Fibroblast of gingiva (primary cell): ENCODE results near the gene DUSP16.
"Not testable (repeated sequence)": the region's sequence is repeated elsewhere in the genome, so short reads cannot be mapped to it uniquely, and the experiment has no call there.

Source experiments
- DNase-seq: peaks from one replicate; pipeline ENCODE4 v3.0.0-alpha.2; 2011; ENCODE audit warnings: low read depth

DUSP16 gene

DNA sequence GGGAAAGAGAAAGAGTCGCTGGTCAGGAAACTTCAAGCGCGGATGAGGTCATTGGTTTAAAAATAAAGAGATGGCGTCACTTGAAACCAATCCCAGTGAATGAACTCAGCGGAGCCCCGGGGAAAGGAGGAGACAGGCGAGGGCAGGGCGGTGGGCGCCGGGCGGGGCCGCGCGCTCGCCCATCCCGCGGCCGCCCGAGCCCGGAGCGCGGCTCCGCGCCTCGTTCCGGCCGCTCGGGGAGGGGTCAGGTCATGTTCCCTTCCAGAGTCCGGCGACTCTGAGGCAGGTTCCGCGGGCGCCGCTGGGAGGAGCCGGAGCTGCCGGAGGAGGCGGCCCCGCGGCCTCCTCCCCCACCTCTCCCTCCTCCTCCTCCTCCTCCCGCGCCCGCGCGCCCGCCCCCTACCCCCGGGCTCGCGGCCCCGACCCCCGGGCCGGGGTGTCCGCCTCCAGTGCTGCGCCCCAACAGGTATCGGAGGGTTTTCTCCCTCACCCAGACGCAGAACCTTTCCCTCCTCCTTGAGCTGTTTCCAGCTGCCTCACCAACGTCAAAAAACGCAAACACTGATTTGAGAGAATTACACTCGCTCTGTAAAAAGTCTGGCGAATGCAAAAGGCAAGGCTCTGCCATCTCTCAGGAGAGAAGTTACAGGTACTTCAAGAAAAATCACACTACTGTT lies at the start of gene DUSP16:
Gene DUSP16, minus strand, starts transcription at position 279 of the 677 bp plus-strand sequence. CDS start 41,765 bp downstream, outside the sequence.
- DNase-seq: peak; percentile 90

GRCh38 chr12:12612358-12612757 lies 49.7 kb upstream of the DUSP16 start:
- DNase-seq: peak; percentile 49

GRCh38 chr12:12611512-12612306 lies 49.0 kb upstream of the DUSP16 start, which contains the start of gene CREBL2:
Gene CREBL2, plus strand, starts transcription at chr12:12611876. Its CDS starts 297 bp downstream, at chr12:12612173.
- peak; percentile 98 for DNase-seq

- no peak for DNase-seq
Measured at GRCh38 chr12:12610711-12611110, 48.0 kb upstream of the DUSP16 start.

DNA sequence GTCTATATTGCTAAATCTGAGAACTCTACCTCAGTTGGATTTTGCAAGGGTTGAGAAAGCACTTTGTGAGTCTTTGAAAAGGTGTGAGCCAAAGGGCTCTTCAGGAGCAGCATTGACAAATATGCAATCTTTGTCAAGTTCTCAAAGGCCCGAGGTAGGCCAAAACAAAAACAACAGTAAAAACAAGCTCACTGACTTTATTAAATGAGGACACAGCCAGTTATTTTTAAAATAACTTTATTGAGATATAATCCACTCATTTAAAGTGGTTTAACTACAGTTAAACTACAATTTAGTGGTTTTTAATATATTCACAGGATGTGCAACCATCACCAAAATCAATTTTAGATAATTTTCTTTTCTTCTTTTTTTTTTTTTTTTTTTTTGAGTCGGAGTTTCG lies 47.0 kb upstream of the DUSP16 start:
- DNase-seq: no peak

GRCh38 chr12:12608557-12608957 lies 45.9 kb upstream of the DUSP16 start:
- DNase-seq: no peak

- no peak for DNase-seq
Measured at GRCh38 chr12:12606781-12607589, 44.3 kb upstream of the DUSP16 start.

GRCh38 chr12:12604740-12605139 lies 42.1 kb upstream of the DUSP16 start:
- no peak for DNase-seq

DNA sequence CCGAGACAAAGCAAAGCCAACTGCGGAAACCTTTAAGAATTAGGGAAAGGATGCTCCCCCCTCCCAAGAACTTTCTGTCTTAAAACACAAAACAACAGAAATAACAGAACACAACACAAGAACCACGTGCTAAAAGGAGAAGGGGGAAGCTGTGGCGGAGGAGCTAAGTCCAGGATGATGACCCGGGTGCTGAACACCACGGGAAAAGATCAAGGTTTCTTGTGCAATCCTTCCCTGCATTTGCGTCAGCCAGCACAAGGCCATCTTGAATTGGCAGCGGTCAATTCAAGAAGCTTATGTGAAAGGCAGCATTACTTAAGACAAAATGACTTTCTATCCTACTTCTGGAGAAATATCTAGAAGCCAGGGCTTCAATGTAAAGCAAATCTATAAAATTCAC lies 38.0 kb upstream of the DUSP16 start:
- DNase-seq: no peak

DNA sequence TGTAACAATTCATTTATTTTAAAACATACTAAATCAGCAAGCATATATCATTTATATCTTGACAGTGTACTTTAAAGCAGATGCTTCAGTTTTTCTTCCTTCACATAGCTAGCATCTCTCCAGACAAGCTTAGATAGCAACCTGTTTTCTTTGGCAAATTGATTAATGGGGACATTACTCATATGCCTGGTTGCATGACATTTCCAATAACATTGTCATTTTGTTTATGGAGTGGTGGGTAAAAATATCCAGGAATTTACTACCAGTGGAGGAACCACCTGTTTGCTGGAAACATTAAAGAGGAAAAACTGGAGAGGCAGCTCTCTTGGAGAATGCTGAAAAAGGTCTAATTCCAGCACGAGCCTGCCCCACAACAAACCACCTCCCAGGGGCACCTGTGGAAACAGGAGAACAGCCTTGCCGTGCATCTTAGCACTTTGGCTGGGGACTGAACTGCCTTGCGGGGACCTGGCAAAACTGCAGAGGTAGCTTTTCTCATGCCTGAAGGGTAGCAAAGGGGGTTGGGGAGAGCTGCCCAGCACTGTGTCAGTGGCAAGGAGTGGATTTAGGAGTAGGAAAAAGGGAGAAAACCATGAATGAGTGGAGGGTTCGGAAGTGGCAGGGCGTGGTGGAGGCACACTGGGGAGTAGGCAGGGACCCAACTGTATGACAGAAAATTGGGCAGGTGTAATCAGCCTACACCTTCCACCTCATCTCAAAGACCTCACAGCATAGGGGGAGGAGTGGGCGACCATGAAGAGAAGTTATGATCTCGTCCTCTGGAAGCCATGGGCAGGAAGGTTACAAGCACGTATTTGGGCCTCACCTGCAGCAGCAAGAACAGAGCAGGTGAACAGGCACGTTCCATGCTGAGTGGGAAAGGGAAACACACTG lies 37.3 kb upstream of the DUSP16 start:
- DNase-seq: no peak

GRCh38 chr12:12598864-12599263 lies 36.2 kb upstream of the DUSP16 start:
- DNase-seq: no peak

DNA sequence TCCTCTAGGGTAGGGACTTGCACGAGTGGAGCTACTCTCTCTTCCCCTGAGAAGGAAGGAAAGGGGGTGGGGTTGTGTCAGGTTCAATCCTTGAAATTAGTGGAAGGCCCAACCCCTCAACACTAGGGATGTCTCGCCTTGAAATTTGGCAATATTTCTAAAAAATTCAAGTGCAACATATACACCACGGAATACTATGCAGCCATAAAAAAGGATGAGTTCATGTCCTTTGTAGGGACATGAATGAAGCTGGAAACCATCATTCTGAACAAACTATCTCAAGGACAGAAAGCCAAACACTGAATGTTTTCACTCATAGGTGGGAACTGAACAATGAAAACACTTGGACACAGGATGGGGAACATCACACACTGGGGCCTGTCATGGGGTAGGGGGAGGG lies 33.9 kb upstream of the DUSP16 start:
- not testable (repeated sequence) for DNase-seq

GRCh38 chr12:12595929-12596328 lies 33.3 kb upstream of the DUSP16 start:
- not testable (repeated sequence) for DNase-seq

DNA sequence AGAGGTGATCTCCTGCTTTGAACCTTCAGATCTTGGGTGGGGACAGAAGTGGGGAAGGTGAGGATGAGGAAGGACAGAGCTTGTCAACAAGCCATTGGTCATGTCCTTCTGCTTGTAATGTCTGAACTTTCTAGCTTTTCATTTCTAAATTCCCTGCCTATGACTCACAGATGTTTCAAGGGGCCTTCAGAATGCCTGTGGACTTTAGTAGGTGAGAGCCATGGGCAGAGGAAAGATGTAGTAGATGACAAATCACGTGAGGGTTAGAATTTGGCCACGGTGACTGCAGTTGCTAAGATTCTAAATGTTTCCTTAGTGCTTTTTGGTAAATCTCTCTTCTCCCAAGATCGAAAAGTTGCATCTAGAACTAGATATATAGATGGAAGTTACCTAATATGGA lies 30.3 kb upstream of the DUSP16 start:
- DNase-seq: no peak

DNA sequence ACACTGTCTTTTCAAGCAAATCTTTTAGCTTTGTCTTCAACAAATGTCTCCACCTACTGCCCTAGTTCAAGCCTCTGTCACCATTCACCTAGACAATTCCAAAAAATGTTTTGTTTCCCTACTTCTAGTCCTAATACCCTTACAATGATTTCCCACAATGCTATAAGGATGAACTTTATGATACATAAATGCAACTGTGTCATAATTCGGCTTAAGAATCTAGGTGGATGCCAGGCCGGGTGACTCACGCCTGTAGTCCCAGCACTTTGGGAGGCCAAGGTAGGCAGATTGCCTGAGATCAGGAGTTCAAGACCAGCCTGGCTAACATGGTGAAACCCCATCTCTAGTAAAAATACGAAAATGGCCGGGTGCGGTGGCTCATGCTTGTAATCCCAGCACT lies 28.3 kb upstream of the DUSP16 start:
- no peak for DNase-seq

- DNase-seq: not testable (repeated sequence)
Measured at GRCh38 chr12:12588436-12588835, 25.8 kb upstream of the DUSP16 start.

- DNase-seq: no peak
Measured at GRCh38 chr12:12587878-12588277, 25.2 kb upstream of the DUSP16 start.

- DNase-seq: no peak
Measured at GRCh38 chr12:12586879-12587675, 24.4 kb upstream of the DUSP16 start.

DNA sequence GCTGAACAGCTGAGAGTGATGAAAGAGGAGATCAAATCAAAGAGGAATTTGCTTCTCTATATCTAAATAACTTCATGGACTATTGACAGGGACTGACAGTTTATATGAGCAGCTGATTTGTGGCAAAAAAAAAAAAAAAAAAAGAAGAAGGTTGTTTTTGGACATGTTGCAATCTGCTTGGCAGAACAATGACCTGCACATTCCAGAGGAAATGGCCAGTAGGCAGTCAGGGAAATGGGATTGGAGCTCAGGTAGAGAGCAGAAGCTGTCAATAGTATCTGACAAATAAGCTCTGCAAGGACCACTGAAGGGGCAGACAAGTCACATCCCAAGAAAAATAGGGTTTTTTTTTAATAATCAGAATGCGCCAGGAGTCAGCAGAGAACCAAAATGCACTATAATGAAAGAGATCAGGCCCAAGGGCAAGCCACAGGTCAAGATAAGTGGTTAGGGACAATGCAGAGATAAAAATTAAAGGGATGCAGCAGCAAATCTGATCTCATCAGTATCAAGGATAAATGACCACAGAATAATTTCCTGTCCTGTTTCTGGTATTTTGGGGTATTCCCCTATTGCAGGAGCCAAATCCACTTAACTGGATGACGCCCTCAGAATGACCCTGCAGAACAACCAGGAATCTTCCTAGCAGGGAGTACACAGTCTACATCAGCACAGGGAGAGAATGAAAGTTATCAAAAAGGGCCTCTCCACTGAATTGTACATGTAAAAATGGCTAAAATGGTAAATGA lies 22.6 kb upstream of the DUSP16 start:
- no peak for DNase-seq
